Femur (tissue), 1 donor: ENCODE results near the gene NEUROD2.
"Not testable (repeated sequence)": the region's sequence is repeated elsewhere in the genome, so short reads cannot be mapped to it uniquely, and the experiment has no call there.

Experiments
- DNase-seq: peaks from one replicate; pipeline ENCODE4 v3.0.0-alpha.2; 2017

Gene NEUROD2

DNA sequence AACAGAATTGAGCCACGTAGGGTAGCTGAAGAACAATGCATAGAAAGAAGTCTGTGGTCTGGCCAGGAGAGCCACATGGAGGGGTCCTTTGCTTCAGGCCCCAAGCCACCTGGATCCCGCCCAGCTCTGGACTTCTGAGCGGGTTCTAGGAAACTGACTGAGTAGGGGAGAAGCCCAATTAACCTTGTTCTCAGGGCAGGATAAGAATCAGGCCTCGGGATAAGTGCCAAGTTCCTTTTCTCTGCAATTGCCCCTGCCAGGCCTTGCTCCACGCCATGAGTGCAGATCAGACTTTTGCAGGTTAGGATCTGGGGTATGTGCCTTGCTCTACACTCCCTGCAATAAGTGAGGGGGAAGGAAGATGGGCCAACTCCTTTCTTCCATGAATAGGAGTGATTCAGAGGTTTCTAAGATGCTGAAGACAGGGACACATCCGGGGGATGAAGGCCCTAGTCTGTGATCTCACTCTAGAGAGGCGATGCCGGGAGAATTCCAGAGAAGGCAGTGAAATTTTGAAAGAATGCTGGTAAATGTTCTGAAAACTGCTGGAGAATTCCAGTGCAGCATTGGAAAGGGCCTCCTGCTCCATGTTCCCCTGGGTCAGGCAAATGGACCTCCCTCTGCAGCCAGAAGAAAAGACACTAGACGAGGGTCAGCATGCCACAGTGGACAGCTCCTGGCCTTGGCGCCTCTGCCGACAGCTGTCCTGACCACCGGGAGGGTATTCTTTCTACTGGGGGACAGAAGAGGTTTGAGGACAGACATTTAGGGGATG lies 5.8 kb downstream of the NEUROD2 start:
- no peak for DNase-seq

DNA sequence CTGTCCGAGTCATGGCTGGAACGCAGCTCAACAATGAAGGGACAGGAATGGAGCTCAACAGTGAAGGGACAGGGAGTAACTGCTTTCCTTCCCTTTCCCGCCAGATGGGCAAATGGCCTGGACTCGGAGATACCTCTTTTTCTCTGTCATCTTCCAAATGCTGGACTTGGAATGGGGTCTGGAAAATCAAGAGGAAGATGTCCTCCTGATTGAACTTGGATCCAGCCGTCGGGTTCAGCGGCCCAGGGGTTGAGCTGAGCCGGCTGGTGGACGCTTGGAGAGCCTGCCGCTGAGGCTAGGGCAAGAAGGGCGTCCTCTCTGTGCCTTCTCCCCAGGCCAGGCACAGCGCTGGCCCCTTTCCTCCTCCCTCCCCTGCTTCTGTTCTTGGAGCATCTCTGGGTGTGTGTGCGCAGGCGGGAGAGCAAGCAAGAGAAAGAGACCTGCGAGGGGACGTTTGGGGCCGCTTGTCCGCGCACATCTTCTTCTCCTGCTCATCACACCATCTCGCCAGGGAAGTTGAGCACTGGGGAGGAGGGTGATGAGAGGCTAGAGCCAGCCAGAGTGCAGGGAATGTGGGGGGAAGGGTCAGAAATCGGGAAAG lies 6.6 kb downstream of the NEUROD2 start:
- no peak for DNase-seq

DNA sequence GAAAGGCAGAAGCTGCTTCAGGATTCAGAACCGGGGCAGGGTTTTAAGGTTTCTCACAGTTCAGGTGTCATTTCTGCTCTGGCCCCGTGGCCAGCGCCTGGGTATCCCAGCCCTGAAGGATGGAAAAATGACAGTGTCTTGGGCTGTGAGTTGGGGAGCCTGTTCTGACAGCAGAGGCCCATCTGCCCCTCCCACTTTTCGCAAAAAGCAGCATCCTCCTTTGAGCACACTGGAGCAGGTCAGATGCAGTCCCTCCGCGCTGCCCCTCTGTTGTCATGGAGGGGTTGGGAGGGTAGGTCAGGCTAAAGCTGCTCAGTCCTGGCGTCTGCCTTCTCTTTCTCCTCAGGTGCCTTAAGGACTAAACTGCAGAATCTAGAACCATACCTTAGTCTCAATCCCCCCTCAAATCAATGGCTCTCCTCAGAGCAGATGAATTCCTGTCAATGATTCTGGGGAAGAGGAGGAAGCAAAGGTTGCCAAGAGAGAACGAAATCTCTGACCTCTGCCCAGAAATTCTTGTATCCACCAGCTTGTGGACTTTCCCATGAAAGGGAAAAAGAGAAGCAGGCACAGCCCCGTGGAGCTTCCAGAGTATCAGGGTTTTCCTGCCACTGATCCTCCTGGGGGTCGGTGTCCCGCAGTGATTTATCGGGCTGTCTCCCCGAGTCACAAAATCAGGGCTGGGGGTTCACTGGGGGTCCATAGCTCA lies 7.3 kb downstream of the NEUROD2 start:
- no peak for DNase-seq

DNA sequence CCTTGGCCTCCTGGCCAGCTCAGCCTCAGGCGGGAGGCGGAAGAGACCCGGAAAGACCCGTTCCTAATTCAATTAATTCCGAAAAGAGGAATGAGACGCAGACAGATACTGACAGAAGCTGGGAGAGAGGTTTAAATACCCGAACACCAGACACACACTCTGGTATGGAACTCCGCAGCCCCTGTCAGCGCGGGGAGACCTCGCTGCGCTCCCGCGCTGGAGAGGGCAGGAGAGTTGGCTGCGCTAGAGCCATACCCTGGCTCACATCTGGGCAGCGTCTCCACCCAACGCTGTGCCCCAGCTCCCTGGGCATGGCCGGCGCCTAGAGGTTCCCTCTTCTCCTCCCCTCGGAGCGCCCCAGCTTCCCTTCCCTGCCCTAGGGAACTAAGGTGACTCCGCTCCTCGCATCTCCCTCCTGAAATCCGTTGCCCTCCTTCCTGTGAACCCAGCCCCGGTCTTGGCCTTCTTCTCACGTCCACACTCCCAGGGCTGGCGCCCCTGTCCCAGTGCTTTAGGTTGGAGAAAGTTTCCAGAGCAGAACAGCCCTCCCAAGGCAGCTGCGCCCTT lies 8.0 kb downstream of the NEUROD2 start:
- no peak for DNase-seq

DNA sequence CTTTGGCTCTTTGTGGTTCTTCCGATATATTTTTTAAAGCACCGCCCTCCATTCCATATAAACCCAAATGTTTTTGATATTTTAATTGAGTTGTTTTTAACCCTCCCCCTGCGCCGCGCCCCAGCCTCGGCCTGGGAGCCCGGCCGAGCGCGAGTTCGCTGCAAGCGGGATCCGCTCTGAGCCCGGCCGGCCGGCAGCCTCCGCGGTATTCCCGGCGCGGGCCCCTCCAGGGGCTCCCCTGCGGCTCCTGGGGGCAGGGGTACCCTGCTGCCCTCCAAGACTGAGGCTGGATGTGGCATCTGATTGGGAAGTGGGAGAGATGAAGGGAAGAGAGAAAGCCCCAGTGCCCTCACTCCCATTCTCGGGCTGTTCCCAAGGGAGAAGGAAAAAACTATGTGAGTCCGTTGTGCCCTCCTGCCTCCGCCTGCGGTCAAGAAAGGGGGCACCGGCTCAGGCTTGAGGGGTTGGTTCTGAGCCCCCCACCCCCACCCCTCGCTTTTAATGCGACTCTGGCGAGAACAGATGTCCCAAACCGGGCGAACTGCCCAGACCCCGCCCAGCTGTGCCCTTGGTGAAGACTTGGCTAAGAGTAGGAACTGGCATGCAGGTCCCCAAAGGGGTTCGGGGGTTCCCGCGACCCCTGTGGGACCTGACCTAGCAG lies 8.6 kb downstream of the NEUROD2 start:
- no peak for DNase-seq

DNA sequence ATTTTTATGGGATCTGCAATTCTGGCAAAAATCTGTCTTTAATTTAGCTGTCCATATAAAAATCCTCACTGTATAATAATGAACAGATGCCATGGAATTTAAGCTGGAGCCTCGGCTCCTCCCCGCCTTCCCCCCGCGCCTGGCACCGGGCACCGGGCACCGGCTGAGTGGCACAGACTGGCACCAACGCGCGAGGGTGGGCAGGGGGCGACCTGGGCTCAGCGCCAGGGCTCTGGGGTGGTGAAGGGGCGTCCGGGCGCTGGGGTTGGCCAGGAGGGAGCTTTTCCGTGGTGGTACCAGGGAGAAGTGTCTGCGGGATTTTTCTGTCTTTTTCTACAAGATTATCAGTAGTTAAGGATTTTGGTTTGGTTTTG lies 9.1 kb downstream of the NEUROD2 start:
- no peak for DNase-seq

DNA sequence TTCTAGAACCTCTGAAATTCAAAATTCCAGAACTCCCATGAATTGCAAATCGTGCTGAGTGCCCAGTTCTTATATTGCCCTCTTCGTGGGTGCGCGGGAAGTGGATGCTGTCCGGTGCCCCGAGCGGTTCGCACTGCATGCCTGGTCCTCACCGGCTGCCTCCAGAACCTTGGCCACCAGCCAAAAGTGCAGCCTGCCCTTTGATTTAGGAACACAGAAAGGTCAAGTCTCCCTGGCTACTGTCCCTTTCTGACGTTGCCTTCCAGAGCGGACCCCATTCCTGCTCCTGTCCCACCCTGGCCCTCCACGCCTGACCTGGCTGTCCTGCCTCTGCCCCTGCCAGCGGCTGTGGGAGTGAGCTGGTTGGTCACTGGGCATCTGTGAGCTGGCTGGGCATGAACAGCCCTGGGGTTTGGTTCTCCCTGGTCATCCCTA lies 9.7 kb downstream of the NEUROD2 start:
- no peak for DNase-seq

DNA sequence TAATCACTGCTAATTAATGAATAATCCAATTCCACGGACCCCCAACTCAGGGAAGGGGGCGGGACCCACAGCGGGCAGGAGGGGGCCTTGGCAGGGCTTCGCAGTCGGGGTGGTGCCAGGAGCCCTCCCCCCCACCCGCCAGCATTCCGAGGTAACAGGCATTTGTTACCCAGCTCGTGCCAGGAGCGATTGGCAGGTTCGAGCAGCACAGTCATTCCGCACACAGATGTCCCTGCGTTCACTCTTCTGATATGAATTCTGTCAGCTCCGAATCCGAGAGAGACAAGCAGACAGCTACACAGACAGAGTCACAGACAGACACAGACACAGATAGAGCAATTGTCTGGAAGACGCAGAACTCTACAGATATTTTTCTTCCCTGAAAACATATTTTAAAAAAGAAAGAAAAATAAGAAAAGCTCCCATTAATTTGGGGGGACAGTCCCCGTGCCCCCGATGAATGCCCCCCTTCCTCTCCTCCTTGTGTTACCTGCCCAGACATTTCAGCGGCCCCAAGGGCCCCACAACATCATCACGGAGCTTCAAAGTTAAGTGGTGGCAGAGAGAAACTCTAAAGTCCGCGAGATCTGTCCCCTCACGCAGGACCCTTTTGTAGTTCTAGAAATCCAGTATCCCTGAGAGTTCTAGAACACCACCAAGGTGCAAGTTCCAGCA lies 10.2 kb downstream of the NEUROD2 start:
- DNase-seq = no peak

DNA sequence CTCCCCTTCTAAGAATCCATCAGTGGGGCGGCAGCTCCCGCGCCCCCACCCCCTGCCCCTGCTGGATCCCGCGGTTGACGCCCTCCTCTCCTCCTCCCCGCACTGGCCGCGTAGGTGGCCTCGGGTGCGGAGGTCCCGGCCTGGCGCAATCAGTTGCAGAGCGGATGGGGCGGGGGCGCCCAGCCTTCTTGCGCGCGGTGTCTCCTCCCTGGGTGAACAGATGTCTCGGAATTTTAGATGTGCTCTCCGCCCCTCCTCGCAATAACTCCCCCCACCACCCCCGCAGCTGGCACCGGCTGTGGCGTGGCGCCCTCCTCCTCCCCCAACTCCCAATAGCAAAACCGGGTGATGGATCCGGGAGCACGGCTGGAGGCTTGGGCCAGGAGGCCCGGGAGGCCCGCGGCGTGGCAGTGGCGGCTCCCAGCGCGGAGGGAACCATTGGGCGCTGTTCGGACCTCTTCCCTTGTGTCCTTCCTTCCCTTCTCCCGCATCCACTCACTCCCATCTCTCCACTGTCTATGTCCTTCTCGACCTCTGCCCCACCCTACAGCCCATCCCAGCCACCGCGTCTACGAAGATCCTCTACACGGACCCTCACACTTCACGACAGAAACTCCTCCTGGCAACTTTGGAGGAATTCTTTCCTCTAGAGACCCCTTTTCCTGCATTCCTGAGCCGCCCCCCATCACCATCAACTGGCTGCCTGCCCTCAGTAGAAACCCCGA lies 11.0 kb downstream of the NEUROD2 start:
- DNase-seq = no peak

DNA sequence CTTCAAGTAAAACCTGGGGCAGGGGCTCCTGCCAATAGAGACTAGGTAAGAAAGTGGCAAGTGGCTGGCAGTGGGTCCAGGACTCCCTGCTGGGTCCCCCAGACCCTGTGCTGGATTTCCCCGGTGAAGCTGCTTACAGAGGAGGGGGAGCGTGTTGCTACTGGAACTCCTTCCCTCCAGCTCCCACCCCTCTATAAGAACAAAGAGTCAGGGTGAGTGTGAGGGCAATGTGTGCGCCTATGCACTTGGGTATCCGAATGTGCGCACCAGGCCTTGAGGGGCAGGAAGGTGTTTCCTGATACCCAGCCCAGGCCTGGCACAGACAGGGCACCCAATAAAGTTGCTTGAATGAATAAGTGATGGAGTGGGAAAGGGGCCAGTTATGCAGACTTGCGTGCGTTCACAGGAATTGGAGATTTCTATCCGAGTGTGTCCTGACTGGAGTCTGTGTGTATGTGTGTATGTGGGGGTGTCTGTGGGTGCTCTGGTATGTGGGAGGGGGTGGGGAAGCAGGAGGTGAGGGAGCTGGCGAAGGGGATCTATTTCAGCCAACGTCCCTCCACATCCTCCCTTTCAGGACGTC lies 11.7 kb downstream of the NEUROD2 start:
- no peak for DNase-seq

DNA sequence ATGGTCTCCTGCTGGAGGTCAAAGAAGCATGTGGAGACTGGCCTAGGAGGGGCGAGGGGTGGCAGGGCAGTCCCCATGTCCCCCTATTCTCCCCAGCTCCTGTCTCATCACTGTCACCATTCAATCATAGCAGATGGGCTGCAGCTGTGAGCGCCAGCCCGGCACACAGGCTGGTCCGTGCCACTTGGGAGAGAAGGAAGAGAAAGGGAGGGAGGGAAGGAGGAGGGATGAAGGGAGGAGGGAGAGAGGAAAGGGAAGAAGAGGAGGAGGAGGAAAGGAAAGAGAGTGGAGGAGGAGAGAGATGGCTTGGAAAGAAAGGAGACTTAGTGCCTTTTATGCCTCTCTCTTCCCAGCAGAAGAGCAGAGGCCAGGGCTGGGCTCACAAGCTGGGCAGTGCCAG lies 12.4 kb downstream of the NEUROD2 start:
- DNase-seq = no peak

DNA sequence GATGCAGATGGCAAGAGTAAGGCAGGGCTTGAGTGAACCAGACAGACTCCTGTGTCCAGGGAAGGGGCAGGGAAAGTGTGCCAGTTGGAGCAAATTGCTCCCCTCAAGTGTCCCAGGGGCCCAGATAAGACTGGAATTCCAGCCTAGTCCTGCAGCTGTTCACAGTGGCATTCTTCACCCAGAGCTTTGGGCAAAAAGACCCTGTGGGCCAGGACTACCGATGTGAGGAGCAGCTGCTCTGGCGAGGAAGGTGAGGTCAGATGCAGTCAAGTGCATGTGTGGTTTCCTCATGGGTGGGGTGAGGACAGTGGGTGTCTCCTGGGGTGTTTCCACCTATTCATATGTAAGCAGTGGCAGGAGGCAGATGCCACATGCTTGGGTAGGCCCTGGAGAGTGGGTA lies 14.3 kb downstream of the NEUROD2 start:
- no peak for DNase-seq

DNA sequence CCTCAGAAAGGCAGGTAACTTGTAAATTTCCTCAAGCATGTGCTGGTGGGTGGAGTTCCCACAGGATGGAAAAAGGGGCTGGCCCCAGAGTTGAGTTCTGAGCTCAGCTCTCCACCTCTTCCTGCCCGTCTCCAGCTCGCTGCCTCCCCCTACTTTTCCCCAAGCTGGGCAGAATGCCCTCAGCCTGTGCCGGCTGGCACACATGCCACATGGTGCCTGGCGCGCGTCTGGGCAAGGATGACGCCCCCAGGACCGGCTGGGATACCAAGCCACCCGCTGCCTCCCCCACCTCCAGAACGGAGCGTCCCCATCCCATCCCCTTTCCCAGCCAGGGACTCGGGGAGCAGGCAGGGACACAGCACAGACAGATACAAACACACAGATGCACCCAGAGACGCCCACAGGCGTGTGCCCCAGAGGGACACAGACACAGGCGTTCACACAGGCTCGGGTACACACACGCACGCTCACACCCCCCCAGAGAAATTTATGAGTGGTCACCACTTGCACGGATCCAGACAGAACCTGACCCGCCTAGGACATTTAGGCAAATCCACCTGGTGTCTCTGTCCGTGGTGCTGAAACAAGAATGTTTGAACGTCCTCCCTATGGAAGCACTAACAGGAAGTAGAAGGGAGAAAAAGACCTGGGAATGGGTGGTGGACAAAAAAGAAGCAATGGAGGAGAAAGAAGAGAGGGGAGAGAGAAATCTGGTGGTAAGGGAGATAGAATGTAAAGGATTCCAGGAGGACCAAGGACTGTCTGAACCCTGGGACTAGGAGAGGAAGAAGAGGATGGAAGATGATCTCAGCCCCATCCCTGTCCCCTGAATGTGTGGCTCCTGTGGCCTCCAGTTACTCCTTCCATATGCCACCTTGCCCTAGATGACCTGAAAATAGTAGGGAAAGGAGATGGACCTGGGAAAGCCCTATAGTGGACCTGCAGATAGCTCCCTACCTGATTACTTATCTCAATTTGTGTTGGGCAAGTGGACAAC lies 15.5 kb downstream of the NEUROD2 start:
- peak; percentile 52 for DNase-seq

DNA sequence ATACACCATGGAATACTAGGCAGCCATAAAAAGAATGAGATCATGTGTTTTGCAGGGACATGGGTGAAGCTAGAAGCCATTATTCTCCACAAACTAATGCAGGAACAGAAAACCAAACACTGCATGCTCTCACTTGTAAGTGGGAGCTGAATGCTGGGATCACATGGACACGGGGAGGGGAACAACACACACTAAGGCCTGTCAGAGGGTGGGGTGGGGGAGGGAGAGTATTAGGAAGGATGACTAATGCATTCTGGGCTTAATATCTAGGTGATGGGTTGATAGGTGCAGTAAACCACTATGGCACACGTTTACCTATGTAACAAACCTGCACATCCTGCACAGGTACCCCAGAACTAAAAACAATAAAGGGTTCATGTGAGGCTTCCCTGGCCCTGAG lies 17.5 kb downstream of the NEUROD2 start:
- not testable (repeated sequence) for DNase-seq

DNA sequence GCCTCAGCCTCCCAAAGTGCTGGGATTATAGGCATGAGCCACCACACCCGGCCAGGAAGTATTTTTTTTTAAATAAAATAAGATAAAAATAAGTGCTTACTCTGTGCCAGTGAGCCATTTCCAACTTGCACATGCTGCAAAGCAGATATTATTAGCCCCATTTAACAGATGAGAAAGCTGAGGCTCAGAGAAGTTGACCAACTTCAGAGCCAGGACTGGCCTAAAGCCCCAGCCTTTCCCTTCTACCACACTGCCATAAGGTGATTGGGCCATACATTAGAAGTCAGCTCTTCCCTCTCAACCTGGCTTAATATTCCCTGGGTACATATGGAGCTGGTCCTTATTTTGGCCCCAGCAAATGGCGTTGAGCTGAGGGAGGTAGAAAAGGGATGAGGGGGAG lies 25.1 kb downstream of the NEUROD2 start:
- peak; percentile 5 for DNase-seq

DNA sequence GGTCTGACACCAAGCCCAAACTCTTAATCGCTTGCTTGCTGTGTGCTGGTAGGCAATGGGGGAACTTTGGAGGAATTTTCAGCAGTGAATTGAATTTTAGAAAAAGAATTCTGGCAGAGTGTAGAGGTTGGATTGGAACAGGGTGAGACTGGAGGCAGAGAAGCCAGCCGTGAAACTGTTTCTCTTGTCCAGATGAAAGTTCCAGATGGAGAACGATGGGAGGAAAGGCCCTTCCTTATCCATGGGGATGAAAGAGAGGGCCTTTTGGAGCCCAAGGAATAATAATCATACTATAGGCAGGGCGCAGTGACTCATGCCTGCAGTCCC lies 26.0 kb downstream of the NEUROD2 start:
- no peak for DNase-seq

DNA sequence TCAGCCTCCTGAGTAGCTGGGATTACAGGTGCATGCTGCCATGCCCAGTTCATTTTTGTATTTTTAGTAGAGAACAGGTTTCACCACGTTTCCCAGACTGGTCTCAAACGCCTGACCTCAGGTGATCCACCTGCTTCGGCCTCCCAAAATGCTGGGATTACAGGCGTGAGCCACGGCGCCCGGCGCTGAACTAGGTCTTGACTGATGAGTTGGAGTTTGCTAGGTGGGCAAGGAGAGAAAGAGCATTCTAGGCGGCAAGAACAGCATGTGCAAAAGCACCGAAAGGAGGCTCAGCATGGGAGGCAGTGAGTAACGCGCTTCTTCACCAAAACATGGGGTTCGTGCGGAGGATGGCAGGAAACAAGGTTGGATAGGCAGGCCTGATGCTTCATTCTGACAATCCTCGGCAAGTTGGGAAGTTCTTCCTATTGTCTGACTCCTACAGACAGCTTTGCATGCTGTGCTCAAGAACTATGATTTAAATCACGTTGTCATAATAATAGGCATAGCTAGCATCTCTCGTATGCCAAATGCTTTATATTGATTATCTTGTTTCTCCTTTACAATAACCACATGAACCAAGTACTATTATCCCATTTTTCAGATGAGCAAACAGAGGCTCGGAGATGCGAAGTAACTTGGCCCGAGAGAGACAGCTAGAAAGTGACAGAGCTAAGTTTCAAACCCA lies 26.5 kb downstream of the NEUROD2 start:
- DNase-seq = no peak

DNA sequence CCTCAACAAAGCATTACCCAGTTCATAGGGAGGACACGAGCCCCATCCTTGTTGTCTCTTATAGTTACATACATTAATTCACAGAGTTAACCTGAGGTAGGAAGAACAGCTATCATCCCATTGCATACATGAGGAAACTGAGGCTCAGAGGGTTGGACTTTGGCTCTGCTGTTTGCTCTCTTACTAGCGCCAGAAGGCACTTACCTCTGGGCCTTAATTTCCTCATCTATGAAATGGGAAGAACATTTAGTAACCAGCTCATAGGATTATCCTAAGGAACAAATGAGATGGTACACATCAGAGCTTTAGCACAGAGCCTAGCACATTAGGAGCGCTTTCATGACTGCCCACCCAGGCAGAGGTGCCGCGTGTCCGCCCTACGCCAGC lies 27.6 kb downstream of the NEUROD2 start:
- DNase-seq = no peak

DNA sequence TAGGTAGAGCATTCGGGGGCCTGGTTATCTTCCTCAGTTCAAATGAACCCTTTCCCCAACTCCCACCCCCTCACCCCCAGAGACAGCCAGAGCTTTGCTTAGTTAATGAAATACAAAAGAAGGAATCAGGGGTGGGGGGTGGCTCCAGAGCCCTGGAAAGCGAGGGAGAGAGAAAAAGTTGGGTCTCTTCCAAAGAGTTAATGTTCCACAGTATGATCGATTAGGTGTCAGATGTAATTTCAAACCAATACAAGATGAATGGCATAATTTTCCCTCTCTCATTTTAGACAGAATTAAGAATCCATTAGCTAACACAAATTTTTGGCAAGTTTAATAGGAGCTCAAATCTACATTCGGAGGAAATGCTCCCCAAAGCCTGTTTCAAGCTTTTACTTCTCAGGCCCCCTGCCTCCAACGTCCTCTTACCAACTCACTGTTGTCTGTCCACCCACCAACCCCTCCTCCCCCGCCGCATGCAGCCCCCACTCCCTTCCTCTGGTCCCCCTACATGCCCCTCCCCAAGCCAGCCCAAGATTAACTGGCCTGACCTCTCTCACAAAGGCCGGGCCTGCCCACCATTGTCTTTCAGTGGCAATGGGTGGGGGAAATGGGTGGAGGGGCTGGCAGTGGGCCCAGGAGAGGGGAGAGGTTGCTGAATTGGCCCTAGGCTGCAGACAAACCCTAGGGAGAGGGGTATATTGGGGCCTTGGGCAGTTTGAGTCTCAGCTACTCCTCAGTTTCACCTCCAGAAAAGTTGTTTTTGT lies 28.2 kb downstream of the NEUROD2 start:
- peak; percentile 36 for DNase-seq
